Measurements from ENCODE around the gene MICAL3. TPM values are rescaled to one million over a fixed set of nuclear protein-coding genes. Genes with fewer than 3 reads are reported as not detected.
A peak's percentile ranks its signal among the peaks of the same experiment; 100 is the strongest.

The MICAL3 gene
- total RNA-seq, 1 experiment from 2014 or later = 47.1 TPM

DNA sequence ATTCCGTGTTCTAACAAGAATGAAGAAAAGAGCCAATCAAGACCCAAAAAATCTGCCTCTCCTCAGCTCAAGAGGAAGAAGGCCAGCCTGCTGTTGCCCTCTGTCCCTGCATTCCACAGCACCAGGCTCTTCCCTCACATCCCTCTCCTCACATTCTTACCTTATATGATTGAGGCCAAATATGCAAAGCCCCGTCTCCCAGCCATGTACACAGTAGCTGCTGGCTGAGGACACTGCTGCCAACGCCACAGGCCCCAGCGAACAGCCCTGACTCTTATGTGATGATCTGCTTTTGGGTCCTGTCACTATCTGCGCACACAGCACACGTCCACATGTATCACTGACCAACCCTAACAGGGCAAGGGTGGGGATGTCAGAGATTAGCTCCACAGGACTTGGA, 60.2 kb downstream of the MICAL3 start:
- in situ Hi-C loops (cut with HindIII; ENCODE audit: low pct_unique_long_range_greater_than_20kb, low sequenced_read_pairs) = no loop called here
- H3K36me3 ChIP-seq (ENCODE audit: control insufficient read depth, insufficient read depth, low read length) = no peaks in the 10 kb centered on the region
- H3K27ac ChIP-seq (ENCODE audit: low read length) = no peak overlapping the region
- BruUV-seq (replicated peaks) = TSS peak; percentile 25
- CTCF ChIA-PET = no interaction called here
- no peak for TF ChIP-seq TCF7L2 (IDR thresholded peaks at IDR 0.05; ENCODE audit: low read depth, low read length)
- no peak for TF ChIP-seq SIN3A (IDR thresholded peaks at IDR 0.05; ENCODE audit: borderline replicate concordance, insufficient read depth, low read depth, low read length)
- TF ChIP-seq, protein P1, sequence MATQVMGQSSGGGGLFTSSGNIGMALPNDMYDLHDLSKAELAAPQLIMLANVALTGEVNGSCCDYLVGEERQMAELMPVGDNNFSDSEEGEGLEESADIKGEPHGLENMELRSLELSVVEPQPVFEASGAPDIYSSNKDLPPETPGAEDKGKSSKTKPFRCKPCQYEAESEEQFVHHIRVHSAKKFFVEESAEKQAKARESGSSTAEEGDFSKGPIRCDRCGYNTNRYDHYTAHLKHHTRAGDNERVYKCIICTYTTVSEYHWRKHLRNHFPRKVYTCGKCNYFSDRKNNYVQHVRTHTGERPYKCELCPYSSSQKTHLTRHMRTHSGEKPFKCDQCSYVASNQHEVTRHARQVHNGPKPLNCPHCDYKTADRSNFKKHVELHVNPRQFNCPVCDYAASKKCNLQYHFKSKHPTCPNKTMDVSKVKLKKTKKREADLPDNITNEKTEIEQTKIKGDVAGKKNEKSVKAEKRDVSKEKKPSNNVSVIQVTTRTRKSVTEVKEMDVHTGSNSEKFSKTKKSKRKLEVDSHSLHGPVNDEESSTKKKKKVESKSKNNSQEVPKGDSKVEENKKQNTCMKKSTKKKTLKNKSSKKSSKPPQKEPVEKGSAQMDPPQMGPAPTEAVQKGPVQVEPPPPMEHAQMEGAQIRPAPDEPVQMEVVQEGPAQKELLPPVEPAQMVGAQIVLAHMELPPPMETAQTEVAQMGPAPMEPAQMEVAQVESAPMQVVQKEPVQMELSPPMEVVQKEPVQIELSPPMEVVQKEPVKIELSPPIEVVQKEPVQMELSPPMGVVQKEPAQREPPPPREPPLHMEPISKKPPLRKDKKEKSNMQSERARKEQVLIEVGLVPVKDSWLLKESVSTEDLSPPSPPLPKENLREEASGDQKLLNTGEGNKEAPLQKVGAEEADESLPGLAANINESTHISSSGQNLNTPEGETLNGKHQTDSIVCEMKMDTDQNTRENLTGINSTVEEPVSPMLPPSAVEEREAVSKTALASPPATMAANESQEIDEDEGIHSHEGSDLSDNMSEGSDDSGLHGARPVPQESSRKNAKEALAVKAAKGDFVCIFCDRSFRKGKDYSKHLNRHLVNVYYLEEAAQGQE (IDR thresholded peaks at IDR 0.05; ENCODE audit: insufficient read depth in 1 of 2, low read depth in 2 of 2, low read length in 1 of 2) = no peak
- no peak for TF ChIP-seq POLR2AphosphoS5 (IDR thresholded peaks at IDR 0.05; ENCODE audit: low read depth, low read length)
- TF ChIP-seq, protein P2, sequence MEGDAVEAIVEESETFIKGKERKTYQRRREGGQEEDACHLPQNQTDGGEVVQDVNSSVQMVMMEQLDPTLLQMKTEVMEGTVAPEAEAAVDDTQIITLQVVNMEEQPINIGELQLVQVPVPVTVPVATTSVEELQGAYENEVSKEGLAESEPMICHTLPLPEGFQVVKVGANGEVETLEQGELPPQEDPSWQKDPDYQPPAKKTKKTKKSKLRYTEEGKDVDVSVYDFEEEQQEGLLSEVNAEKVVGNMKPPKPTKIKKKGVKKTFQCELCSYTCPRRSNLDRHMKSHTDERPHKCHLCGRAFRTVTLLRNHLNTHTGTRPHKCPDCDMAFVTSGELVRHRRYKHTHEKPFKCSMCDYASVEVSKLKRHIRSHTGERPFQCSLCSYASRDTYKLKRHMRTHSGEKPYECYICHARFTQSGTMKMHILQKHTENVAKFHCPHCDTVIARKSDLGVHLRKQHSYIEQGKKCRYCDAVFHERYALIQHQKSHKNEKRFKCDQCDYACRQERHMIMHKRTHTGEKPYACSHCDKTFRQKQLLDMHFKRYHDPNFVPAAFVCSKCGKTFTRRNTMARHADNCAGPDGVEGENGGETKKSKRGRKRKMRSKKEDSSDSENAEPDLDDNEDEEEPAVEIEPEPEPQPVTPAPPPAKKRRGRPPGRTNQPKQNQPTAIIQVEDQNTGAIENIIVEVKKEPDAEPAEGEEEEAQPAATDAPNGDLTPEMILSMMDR (IDR thresholded peaks at IDR 0.05) = no peak
- peaks cover 6% of the 10 kb centered on the region; the same call in 1 of the 2 replicates for H3K4me1 ChIP-seq (ENCODE audit: control insufficient read depth, insufficient read depth, low read length)
- no peaks in the 10 kb centered on the region for H3K9me3 ChIP-seq (ENCODE audit: control insufficient read depth, insufficient read depth, low read depth, low read length)
- no peak for ATAC-seq
- no peak for DNase-seq (ENCODE audit: low read depth, low spot score)
- intact Hi-C loops (cut with micrococcal nuclease; ENCODE audit: unreplicated experiment) = no loop called here
- POLR2A ChIA-PET = no interaction called here
- no peaks in the 10 kb centered on the region for H3K27me3 ChIP-seq (ENCODE audit: control insufficient read depth, insufficient read depth, low read length)
- H3K4me3 ChIP-seq (ENCODE audit: low read depth in 2 of 2, low read length in 2 of 2) = no peak overlapping the region

DNA sequence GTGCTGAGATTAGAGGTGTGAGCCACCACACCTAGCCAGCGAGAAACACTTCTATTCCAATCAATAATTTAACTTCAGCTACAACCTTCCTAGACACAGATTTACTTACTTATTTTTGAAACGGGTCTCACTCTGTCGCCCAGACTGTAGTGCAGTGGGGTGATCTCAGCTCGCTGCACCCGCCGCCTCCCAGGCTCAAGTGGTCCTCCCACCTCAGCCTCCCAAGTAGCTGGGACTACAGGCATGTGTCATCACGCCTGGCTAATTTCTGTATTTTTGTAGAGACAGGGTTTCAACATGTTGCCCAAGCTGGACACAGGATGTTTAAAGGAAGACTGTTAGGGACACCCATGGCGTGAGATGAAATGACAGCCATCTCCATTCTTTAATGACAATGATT, 61.3 kb downstream of the MICAL3 start:
- ChIA-PET CTCF (no interaction called here), POLR2A (no interaction called here)
- Histone ChIP-seq H3K27ac (ENCODE audit: low read length) (no peak overlapping the region), H3K9me3 (ENCODE audit: control insufficient read depth, insufficient read depth, low read depth, low read length) (no peaks in the 10 kb centered on the region), H3K4me1 (ENCODE audit: control insufficient read depth, insufficient read depth, low read length) (peaks cover 6% of the 10 kb centered on the region; the same call in 1 of the 2 replicates), H3K27me3 (ENCODE audit: control insufficient read depth, insufficient read depth, low read length) (no peaks in the 10 kb centered on the region), H3K36me3 (ENCODE audit: control insufficient read depth, insufficient read depth, low read length) (no peaks in the 10 kb centered on the region), H3K4me3 (ENCODE audit: low read depth in 2 of 2, low read length in 2 of 2) (no peak overlapping the region)
- no peak for DNase-seq (ENCODE audit: low read depth, low spot score)
- TF ChIP-seq, protein P1 (IDR thresholded peaks at IDR 0.05; ENCODE audit: insufficient read depth in 1 of 2, low read depth in 2 of 2, low read length in 1 of 2) = no peak
- TF ChIP-seq, protein P2 (IDR thresholded peaks at IDR 0.05) = no peak
- TF ChIP-seq SIN3A (IDR thresholded peaks at IDR 0.05; ENCODE audit: borderline replicate concordance, insufficient read depth, low read depth, low read length) (no peak), POLR2AphosphoS5 (IDR thresholded peaks at IDR 0.05; ENCODE audit: low read depth, low read length) (no peak), TCF7L2 (IDR thresholded peaks at IDR 0.05; ENCODE audit: low read depth, low read length) (no peak)
- ATAC-seq = no peak
- no TSS peak for BruUV-seq (replicated peaks)
- in situ Hi-C loops (cut with HindIII; ENCODE audit: low pct_unique_long_range_greater_than_20kb, low sequenced_read_pairs) (no loop called here), intact Hi-C loops (cut with micrococcal nuclease; ENCODE audit: unreplicated experiment) (no loop called here)

Data from Panc1 (cell line).